ENCODE measurements around the gene PRMT2.
"Not testable (repeated sequence)": the region's sequence is repeated elsewhere in the genome, so short reads cannot be mapped to it uniquely, and the experiment has no call there.

The PRMT2 gene

GRCh38 chr21:46618738-46619379, 16.6 kb upstream of the PRMT2 start:
- no peak for DNase-seq

GRCh38 chr21:46619846-46620245, 15.6 kb upstream of the PRMT2 start:
- no peak for DNase-seq

DNA sequence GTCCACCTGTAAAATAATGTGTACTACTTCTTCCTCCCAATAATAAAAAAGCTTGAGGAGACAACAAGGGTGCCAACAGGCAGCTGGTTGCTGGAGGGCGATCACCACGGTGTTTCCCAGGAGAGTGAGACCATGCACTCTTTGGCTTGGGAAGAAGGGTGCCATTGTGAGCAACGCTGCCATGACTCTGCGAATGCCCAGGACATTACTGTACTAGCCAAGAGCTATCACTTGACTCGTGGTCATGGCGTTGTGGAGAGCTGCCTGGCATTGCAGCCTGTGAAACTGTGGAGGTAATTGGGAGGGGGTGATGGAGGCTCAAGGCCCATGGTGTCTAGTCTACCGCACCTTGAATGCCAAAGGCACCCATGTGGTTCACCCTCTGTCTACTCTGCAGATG, 14.6 kb upstream of the PRMT2 start:
- DNase-seq = no peak

DNA sequence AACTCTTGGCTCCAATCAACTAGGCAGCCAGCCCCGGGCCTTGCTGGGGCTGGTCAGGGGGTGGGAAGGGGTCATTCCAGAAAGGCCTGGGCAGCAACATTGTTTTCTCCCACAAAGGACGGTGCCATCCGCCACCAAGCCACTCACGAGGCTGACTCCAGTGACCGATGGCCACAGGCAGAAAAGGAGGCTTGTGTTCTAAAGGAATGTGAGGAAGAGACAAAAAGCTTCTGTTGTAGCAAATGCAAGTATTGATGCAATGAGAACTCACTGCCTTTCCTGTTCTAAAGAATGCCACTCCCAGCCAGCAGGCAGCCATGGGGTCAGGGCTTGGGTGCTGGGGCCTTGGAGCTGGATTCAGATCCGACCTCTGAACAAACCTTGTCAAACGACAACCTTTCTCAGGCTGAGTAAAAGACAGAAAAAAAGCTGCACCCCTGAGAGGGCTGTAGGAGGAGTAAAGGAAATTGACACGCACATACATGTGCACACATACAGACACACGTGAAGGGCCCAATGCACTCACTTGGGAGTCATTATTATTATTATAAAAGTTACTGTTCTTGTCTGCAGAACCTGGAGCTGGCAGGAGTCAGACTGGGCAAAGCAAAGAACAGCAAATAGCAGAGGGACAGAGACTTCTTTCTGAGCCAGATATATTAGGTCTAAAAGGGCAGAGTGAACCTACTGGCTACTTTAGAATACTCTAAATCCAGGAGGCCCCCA, 13.9 kb upstream of the PRMT2 start:
- no peak for DNase-seq

GRCh38 chr21:46622226-46622625, 13.2 kb upstream of the PRMT2 start:
- no peak for DNase-seq

GRCh38 chr21:46624050-46624449, 11.4 kb upstream of the PRMT2 start:
- DNase-seq = no peak

DNA sequence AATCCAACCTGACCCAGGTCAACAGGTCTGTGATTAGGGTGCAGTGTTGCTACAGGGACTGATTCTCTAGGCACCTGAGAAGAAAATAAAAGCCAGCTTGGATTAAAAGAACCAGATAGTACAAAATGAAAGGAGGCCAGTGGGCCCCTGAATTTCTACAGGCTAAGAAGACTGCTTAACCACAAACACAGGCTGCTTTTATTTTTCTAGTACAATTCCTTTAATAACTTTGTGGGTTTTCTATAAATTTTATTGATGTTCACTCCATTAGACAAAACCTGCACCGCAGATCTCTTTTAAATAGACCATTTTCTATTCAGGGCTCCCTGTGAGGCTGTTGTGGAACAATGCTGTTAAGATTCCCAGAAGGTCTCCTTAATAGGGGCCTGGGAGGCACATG, 9.7 kb upstream of the PRMT2 start:
- DNase-seq = no peak

DNA sequence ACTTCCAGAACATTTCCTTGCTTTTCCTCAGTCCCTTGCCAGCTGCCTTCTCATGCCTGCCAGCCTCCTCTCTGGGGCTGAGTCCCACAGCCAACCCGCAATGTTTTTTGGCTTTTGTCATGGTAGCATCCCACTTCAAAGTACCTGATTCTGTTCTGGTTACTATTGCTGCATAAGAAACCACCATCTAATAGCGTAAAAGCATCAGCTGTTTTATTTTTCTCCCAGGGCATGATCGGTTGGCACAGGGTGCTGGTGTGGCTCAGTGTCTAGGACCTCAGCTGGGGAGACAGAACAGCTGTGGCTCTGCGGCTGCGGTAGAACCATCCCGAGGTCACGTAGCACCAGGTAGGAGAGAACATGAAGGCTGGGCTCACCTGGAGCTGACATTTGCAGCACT, 8.9 kb upstream of the PRMT2 start:
- DNase-seq = no peak

DNA sequence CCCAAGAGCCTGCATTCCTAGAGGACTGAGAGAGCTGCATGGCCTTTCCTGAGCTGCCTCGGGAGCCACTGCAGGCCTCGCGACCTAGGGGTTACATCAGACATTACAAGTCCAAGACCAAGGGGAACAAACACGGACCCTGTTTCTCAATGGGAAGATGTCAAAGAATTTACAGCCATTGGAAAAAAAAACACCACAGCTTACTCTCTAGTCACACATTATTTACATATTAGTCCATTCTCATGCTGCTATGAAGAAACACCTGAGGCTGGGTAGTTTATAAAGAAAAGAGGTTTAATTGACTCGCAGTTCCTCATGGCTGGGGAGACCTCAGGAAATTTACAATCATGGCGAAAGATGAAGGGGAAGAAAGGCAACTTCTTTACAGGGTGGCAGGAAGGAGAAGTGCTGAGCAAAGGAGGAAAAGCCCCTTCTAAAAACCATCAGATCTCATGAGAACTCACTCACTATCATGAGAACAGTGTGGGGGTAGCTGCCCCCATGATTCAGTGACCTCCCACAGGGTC, 8.4 kb upstream of the PRMT2 start:
- DNase-seq = no peak

DNA sequence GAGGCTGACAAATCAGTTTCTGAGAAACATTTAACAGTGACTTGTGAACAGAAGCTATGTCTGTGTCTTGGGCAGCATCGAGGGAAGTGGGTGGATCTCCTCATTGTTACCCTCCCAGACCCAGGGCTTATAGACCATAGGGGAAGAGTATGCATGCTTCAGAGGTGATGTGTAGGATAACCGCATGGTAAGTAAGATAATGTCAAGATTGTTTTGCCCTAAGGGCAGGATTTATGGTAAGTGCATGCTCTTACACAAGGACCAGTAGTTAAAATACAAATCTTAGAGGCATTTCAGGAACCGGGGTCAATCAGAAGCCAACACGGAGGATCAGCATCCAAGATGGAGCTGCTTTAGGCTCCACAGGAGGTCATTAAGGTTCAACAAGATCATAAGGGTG, 7.7 kb upstream of the PRMT2 start:
- no peak for DNase-seq

DNA sequence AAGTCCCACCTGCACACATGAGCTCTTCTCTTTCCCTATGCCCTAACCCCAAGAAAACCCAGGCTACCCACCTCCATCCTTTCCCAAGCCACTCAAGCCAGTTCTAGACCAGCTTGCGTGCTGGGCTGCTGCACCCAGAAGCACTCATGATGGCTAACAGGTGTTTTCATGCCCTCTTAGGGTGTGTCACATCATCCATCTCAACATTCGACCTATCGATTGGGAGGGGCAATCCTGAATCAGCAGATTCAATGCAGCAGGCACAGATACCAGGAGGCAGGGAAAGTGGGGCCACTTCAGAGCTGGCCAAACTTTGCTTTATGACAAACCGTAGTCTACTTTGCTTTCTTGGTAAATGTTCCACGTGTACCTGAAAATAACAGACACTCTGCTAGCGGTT, 6.6 kb upstream of the PRMT2 start:
- no peak for DNase-seq

DNA sequence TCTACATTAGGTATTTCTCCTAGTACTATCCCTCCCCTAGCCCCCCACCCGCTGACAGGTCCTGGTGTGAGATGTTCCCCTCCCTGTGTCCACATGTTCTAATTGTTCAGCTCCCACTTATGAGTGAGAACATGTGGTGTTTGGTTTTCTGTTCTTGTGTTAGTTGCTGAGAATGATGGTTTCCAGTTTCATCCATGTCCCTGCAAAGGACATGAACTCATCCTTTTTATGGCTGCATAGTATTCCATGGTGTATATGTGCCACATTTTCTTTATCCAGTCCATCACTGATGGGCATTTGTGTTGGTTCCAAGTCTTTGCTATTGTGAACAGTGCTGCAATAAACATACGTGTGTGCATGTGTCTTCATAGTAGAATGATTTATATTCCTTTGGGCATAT, 4.6 kb upstream of the PRMT2 start:
- DNase-seq = not testable (repeated sequence)

GRCh38 chr21:46633566-46633965, 1.9 kb upstream of the PRMT2 start:
- DNase-seq = no peak

DNA sequence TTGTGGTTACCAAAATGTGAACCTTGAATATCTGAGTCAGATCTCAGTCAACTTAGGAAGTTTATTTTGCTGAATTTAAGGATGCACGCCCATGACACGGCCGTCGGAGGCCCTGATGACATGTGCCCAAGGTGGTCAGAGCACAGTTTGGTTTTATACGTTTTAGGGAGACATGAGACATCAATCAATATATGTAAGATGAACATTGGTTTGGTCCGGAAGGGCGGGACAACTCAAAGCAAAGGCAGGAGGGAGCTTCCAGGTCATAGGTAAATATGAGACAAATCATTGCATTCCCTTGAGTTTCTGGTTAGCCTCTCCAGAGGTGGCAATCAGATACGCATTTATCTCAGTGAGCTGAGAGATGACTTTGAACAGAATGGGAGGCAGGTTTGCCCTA, 1.0 kb upstream of the PRMT2 start:
- no peak for DNase-seq

GRCh38 chr21:46634966-46635323, 529 bp upstream of the PRMT2 start:
- DNase-seq = peak in 1 of 2 experiments; percentile 27

DNA sequence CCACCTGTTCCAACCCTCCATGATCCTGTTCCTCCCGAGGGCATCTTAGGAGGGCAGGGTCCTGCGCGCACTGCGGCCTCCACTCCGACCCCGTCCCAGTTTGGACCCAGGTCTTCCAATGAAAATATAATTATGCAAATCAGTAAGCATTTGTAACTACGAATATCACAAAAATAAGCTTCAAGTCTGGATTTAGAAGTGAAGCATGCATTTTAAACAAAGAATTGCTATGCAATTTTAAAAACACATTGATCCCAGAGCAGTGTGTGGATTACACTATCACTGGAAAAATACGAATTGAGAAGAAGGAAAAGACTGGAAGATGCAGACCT, 673 bp downstream of the PRMT2 start:
- DNase-seq = no peak

DNA sequence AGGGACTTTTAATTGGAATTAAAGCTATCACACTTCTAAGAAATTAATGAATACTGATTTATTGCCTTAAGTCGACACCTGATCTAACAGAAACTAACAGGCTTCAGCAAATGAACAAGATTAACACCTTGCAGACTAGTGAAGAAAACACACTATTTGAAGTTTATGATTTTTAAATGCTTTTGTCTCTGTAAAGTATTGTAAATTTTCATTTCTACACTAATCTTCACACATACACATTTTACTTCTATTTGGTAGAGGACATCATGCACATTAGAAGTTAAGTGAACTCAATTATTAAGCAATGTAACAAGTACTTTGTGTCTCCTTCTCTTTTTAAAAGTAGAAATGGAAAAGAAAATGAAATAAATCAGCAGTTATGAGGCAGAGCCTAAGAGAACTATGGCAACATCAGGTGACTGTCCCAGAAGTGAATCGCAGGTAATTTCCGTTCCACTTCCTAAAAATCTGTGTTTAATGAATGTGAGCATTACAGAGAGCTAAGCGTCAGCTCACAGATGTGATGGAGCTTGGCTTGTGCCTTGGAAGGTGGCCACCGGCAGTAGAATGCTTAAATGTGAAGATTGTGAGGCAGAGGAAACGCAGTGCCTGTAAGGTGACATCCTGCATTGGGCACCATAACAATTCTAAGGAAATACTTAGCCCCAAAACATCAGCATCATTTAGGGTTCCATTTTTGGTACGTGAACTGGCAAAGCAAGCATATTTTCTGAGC, 1.2 kb downstream of the PRMT2 start:
- no peak for DNase-seq

DNA sequence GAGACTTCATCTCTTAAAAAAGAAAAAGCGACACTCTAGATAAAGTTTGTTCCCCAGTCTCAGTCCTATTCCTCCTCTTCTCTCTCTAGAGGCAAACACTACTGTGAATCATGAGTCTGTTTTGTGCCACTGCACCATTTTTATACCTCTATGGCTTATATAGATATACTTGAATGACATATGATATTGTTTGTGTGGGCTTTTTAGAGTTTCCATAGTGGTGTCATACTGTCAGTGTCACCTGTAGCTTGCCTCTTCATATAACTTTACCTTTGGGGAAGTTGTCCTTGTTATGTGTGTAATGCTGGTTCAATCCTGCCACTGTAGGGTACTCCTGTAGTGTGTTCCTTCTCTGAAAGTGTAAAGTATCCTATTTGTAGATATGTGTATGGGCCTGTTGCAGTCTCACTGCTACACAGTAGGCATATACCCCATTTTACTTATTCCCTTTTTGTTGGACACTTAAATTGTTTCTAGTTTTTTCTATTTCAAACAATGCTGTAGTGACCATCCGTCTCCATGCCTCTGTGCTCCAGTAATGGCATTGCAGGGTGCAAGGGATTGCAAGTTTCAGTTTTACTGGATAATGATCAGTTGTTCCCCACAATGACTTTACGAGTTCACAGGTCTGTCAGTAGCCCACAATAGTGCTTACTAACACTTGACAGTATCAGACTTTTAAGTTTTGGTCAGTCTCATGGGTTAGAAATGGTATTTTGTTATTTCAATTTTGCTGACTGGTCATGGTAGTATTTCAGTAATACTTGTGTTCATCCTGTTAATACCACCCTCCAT, 2.7 kb downstream of the PRMT2 start:
- DNase-seq = no peak

- DNase-seq = no peak
Measured at GRCh38 chr21:46639489-46640386, 4.3 kb downstream of the PRMT2 start.

GRCh38 chr21:46641656-46642055, 6.2 kb downstream of the PRMT2 start:
- no peak for DNase-seq

DNA sequence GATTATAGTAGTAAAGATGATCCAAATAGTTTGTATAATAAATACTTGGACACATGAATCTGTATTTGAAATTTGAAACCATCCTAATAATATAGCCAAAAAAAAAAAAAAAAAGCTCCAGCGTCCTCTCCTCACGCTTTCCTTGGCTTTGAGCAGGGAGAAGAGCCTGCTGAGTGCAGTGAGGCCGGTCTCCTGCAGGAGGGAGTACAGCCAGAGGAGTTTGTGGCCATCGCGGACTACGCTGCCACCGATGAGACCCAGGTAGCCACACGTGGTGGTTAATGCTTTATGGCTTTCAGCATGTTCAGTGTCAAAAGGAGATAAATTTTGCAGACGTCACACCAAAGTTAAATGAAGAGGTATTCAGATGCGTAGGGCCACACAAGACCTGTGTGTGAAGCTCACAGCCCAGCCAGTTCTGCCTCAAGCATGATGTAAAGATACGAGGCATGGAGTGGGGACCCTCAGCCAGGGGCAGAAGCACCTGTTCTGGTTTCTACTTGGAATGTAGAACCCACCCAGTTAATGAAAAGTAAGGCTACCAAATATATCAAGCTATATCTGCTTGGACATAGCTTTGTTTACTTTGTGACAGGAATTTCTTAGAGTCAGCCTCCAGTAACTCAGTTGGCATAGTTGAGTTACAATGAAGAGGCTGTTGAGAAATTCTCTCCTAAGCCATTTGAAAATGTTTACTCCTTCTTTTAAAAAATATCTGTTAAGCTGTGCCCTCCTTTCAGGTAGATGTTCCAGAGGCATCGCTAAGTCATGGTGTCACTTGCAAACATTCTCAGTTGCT, 8.1 kb downstream of the PRMT2 start:
- DNase-seq = no peak

All from activated CD4-positive, alpha-beta T cell treated with anti-CD3 and anti-CD28 coated beads, Interleukin-2, amount 50 U/mL, for 4 hours (primary cell).